K562 (cell line): ENCODE data around the gene ADAT1. TPM values are rescaled to one million over a fixed set of nuclear protein-coding genes. Genes with fewer than 3 reads are reported as not detected.

Source experiments
- CBX5 ChIP-seq: IDR thresholded peaks from 2 replicates; pipeline ENCODE4 v1.6.1; 2014; ENCODE audit warnings: low read depth, borderline replicate concordance
- CUX1 ChIP-seq: fragments of 200-800 bp; sonication (Bioruptor generic); IDR thresholded peaks from 2 replicates; pipeline ENCODE4 v1.6.1; 2016; ENCODE audit warnings: missing genetic modification characterization, missing compliant biosample characterization
- E2F6 ChIP-seq, 2 experiments: IDR thresholded peaks; 2 replicates each; pipeline ENCODE4 v1.6.1; 2011; ENCODE audit warnings: borderline replicate concordance in 1 of 2, control low read depth in 1 of 2, low read depth in 1 of 2, low read length in 1 of 2, mild to moderate bottlenecking in 1 of 2, mixed read lengths in 1 of 2, moderate library complexity in 1 of 2; ENCODE audit not compliant: insufficient read depth in 1 of 2, insufficient read length in 1 of 2, poor library complexity in 1 of 2, severe bottlenecking in 1 of 2; ENCODE audit errors: extremely low read depth in 1 of 2
- HDAC3 ChIP-seq: fragments of 450-650 bp; IDR thresholded peaks from 2 replicates; pipeline ENCODE4 v1.6.1; 2018; ENCODE audit warnings: borderline replicate concordance, mild to moderate bottlenecking, moderate library complexity; ENCODE audit not compliant: partially characterized antibody
- HMG20A ChIP-seq: fragments of 450-650 bp; formaldehyde crosslinking; conservative IDR thresholded peaks from 2 replicates; pipeline ENCODE4 v1.4.0; 2020; ENCODE audit warnings: mild to moderate bottlenecking, mixed read lengths
- MTA2 ChIP-seq: fragments of 450-650 bp; IDR thresholded peaks from 2 replicates; pipeline ENCODE4 v1.6.1; 2016; ENCODE audit warnings: low read depth
- MYBL2 ChIP-seq, 2 experiments: fragments of 450-650 bp in 1 of 2; sonication (generic) in 1 of 2; formaldehyde crosslinking in 1 of 2; IDR thresholded peaks; 2 replicates each; pipeline versions ENCODE4 v1.6.1 to v1.8.1; 2017 to 2022; ENCODE audit warnings: borderline replicate concordance in 1 of 2, inconsistent platforms in 1 of 2, low read depth in 1 of 2, mild to moderate bottlenecking in 1 of 2, missing genetic modification reagents in 1 of 2, moderate library complexity in 1 of 2
- NEUROD1 ChIP-seq: fragments of 150-350 bp; IDR thresholded peaks from 2 replicates; pipeline ENCODE4 v1.6.1; 2014; ENCODE audit warnings: borderline replicate concordance, low read length, low read depth; ENCODE audit not compliant: partially characterized antibody
- PRMT5 ChIP-seq: sonication (generic); formaldehyde crosslinking; IDR thresholded peaks from 2 replicates; pipeline ENCODE4 v1.5.0; 2020; ENCODE audit warnings: missing genetic modification reagents
- RB1 ChIP-seq: fragments of 450-650 bp; IDR thresholded peaks from 2 replicates; pipeline ENCODE4 v1.6.1; 2017; ENCODE audit warnings: low read depth, mild to moderate bottlenecking
- RBM22 ChIP-seq: fragments of 200-400 bp; formaldehyde crosslinking; IDR thresholded peaks from 2 replicates; pipeline ENCODE4 v1.6.1; 2018; ENCODE audit warnings: low read length, low read depth; ENCODE audit not compliant: poor library complexity, severe bottlenecking
- SMAD1 ChIP-seq: fragments of 150-350 bp; IDR thresholded peaks from 2 replicates; pipeline ENCODE4 v1.6.1; 2014; ENCODE audit warnings: low read length, low read depth; ENCODE audit not compliant: partially characterized antibody
- STAG1 ChIP-seq: sonication (generic); formaldehyde crosslinking; IDR thresholded peaks from 2 replicates; pipeline ENCODE4 v1.5.0; 2020; ENCODE audit warnings: missing genetic modification reagents, borderline replicate concordance
- THRAP3 ChIP-seq: fragments of 450-650 bp; IDR thresholded peaks from 2 replicates; pipeline ENCODE4 v1.6.1; 2016; ENCODE audit warnings: mild to moderate bottlenecking, inconsistent platforms, borderline replicate concordance
- ZNF780A ChIP-seq: fragments of 250-450 bp; sonication (Bioruptor Pico); IDR thresholded peaks from 2 replicates; pipeline ENCODE4 v1.5.0; 2021; ENCODE audit warnings: mild to moderate bottlenecking
- polyA plus RNA-seq, 8 experiments: library from polyadenylated mRNA; depleted of rRNA in 4 of 8; stranded (reverse) in 5 of 8; unstranded in 3 of 8; fragments of >200 nt; fragmentation: Nextera tagmentation in 2 of 8; fragmentation: Illumina TruSeq in 1 of 8; extraction: Ambion mirVana in 2 of 8; extraction: Trizol in 1 of 8; gene quantifications; 2 replicates each; pipeline versions ENCODE4 v1.2.1 to v1.2.3, GENCODE V29; 2011 to 2014; ENCODE audit warnings: inconsistent platforms in 1 of 8, missing spikeins in 1 of 8
- total RNA-seq, 7 experiments: library from RNA; depleted of rRNA in 6 of 7; stranded (reverse); fragments of >200 nt in 6 of 7; fragmentation: Illumina TruSeq in 2 of 7; extraction: Trizol in 2 of 7; gene quantifications; 2 replicates each; pipeline versions ENCODE4 v1.2.1 to v1.2.3, GENCODE V29; 2011 to 2021; ENCODE audit warnings: low replicate concordance in 1 of 7
- TF ChIP-seq, protein P1 (sequence below): fragments of 450-650 bp; formaldehyde crosslinking; IDR thresholded peaks from 2 replicates; pipeline ENCODE4 v1.4.0; 2022; ENCODE audit warnings: missing genetic modification characterization

The ADAT1 gene
- total and polyA plus RNA-seq, 9 of the 15 experiments (the other 6 are each of a cell fraction or from before 2014, with no cell fraction given), result 16.0 to 36.7 (median 28.2) TPM

GRCh38 chr16:75556431-75556950, 66.6 kb downstream of the ADAT1 start (continued):
- TF ChIP-seq CUX1 (no peak), CBX5 (no peak), E2F6 (IDR thresholded peaks at IDR 0.05; ENCODE audit: borderline replicate concordance in 1 of 2, extremely low read depth in 1 of 2, insufficient read depth in 1 of 2, insufficient read length in 1 of 2, low read depth in 1 of 2, low read length in 1 of 2, poor library complexity in 1 of 2, severe bottlenecking in 1 of 2) (no peak), NEUROD1 (no peak), STAG1 (CRISPR knock-in tag) (no peak), MTA2 (no peak), ZNF780A (CRISPR knock-in tag) (no peak), RBM22 (no peak), THRAP3 (no peak), SMAD1 (no peak), HMG20A (CRISPR knock-in tag) (no peak), HDAC3 (peak; percentile 47), MYBL2 (IDR thresholded peaks at IDR 0.05; ENCODE audit: low read depth) (no peak), MYBL2 (CRISPR knock-in tag; IDR thresholded peaks at IDR 0.05; ENCODE audit: borderline replicate concordance) (no peak), RB1 (peak; percentile 13; the same call in 1 of the 2 replicates), PRMT5 (CRISPR knock-in tag) (no peak)
- TF ChIP-seq, protein P1, sequence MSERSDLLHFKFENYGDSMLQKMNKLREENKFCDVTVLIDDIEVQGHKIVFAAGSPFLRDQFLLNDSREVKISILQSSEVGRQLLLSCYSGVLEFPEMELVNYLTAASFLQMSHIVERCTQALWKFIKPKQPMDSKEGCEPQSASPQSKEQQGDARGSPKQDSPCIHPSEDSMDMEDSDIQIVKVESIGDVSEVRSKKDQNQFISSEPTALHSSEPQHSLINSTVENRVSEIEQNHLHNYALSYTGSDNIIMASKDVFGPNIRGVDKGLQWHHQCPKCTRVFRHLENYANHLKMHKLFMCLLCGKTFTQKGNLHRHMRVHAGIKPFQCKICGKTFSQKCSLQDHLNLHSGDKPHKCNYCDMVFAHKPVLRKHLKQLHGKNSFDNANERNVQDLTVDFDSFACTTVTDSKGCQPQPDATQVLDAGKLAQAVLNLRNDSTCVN (CRISPR knock-in tag), result no peak
